Heart left ventricle (tissue), 13 donors: ENCODE results near the gene NDUFAF8.

ENCODE experiments used
- CTCF ChIP-seq, 12 donors: fragments of 200-600 bp; sonication (generic) in 4 of 12; IDR thresholded peaks; one replicate each; pipeline versions ENCODE4 v1.5.0 to v1.8.0; 2018 to 2022; ENCODE audit warnings: antibody characterized with exemption in 12 of 12, mild to moderate bottlenecking in 5 of 12
- POLR2A ChIP-seq, 2 donors: fragments of 450-650 bp; IDR thresholded peaks; one replicate each; pipeline ENCODE4 v1.6.1; 2017; ENCODE audit warnings: antibody characterized with exemption in 2 of 2, mild to moderate bottlenecking in 2 of 2, moderate library complexity in 2 of 2
- donor health status: ischemic (EF 13 %, LVEDD 7.1; RV severe dilation, severe dysfunction).
- donor health status: DM: no; HTN: yes; CAD: no.
- donor health status: DM: no; HTN: no; CAD: no.
- donor health status: ischemic (EF 25% LVEDD 6.9; RV normal size, moderate dysfunction).
- donor health status: ischemic (EF 25% LVEDD 5.7; RV mildly dilated, moderate dysfunction).
- donor health status: ischemic (EF 35%, LVEDD 5.7; RV mildly dilated, moderate dysfunction).
- donor health status: nonischemic (EF 11% LVEDD 7.7; RV severe dilation, severe dysfunction).
- donor health status: DM: yes; HTN: yes; CAD: no.
- donor health status: PGD.
- donor health status: ischemic (EF 29% LVEDD 5.4; RV normal size, mild dysfunction).
- donor health status: nonischemic (EF 23%, LVEDD 6.1; RV moderate dilation, normal function).

GRCh38 chr17:81287152-81287551 lies 48.0 kb downstream of the NDUFAF8 start:
- TF ChIP-seq POLR2A (IDR thresholded peaks at IDR 0.05) (no peak), CTCF (IDR thresholded peaks at IDR 0.05) (no peak)
